GM23248 (cell line): ENCODE results near the gene LRP1. TPM values are rescaled to one million over a fixed set of nuclear protein-coding genes. Genes with fewer than 3 reads are reported as not detected.
A peak's percentile ranks its signal among the peaks of the same experiment; 100 is the strongest.

ENCODE experiments used
- DNase-seq: peaks from one replicate; pipeline ENCODE4 v3.0.0-alpha.2; 2015
- H2AFZ ChIP-seq: fragments of 200-600 bp; sonication (generic); 2 replicates; pipeline ENCODE4 v1.6.1; 2016; ENCODE audit warnings: antibody characterized with exemption
- H3F3A ChIP-seq: fragments of 200-600 bp; sonication (generic); 2 replicates; pipeline ENCODE4 v1.6.1; 2016; ENCODE audit warnings: mild to moderate bottlenecking, antibody characterized with exemption, mixed run types; ENCODE audit not compliant: insufficient read depth
- H3K27ac ChIP-seq: fragments of 200-600 bp; sonication (generic); 2 replicates; pipeline ENCODE4 v1.5.1; 2016; ENCODE audit warnings: mild to moderate bottlenecking
- H3K27me3 ChIP-seq: fragments of 200-600 bp; sonication (generic); replicated peaks from 2 replicates; pipeline ENCODE4 v1.6.1; 2016; ENCODE audit warnings: mild to moderate bottlenecking; ENCODE audit not compliant: insufficient read depth
- H3K36me3 ChIP-seq: fragments of 200-600 bp; sonication (generic); 2 replicates; pipeline ENCODE4 v1.6.1; 2016; ENCODE audit warnings: low read depth, mild to moderate bottlenecking
- H3K4me1 ChIP-seq: fragments of 200-600 bp; sonication (generic); 2 replicates; pipeline ENCODE4 v1.6.1; 2016; ENCODE audit warnings: mild to moderate bottlenecking; ENCODE audit not compliant: insufficient read depth
- H3K4me2 ChIP-seq: fragments of 200-600 bp; sonication (generic); one replicate; pipeline ENCODE4 v1.6.1; 2016; ENCODE audit warnings: mild to moderate bottlenecking; ENCODE audit not compliant: unreplicated experiment
- H3K4me3 ChIP-seq: fragments of 200-600 bp; sonication (generic); 2 replicates; pipeline ENCODE4 v1.5.1; 2016; ENCODE audit warnings: mild to moderate bottlenecking
- H3K79me2 ChIP-seq: fragments of 200-600 bp; sonication (generic); 2 replicates; pipeline ENCODE4 v1.6.1; 2016; ENCODE audit warnings: mild to moderate bottlenecking; ENCODE audit not compliant: insufficient read depth
- H3K9ac ChIP-seq: fragments of 200-600 bp; sonication (generic); 2 replicates; pipeline ENCODE4 v1.6.1; 2016; ENCODE audit warnings: mild to moderate bottlenecking
- H3K9me2 ChIP-seq: fragments of 200-600 bp; sonication (generic); 2 replicates; pipeline ENCODE4 v1.6.1; 2016; ENCODE audit warnings: mixed run types, mild to moderate bottlenecking, moderate library complexity; ENCODE audit not compliant: insufficient read depth
- H3K9me3 ChIP-seq: fragments of 200-600 bp; sonication (generic); one replicate; pipeline ENCODE4 v1.6.1; 2017; ENCODE audit warnings: low read depth
- H4K20me1 ChIP-seq: fragments of 200-600 bp; sonication (generic); 2 replicates; pipeline ENCODE4 v1.6.0; 2016; ENCODE audit not compliant: insufficient read depth
- EZH2 ChIP-seq: fragments of 200-600 bp; sonication (generic); IDR thresholded peaks from 2 replicates; pipeline ENCODE4 v1.6.1; 2018; ENCODE audit warnings: antibody characterized with exemption, mild to moderate bottlenecking; ENCODE audit not compliant: insufficient read depth, poor library complexity, severe bottlenecking
- EZH2phosphoT487 ChIP-seq: fragments of 200-600 bp; sonication (generic); IDR thresholded peaks from 2 replicates; pipeline ENCODE4 v1.6.1; 2018; ENCODE audit warnings: antibody characterized with exemption, moderate library complexity, mild to moderate bottlenecking, low read depth; ENCODE audit not compliant: insufficient read depth
- WGBS, 2 experiments: methylation state at CpG; one replicate each; pipeline ENCODE4 v1.1.6; 2015 to 2017; ENCODE audit warnings: low lambda C conversion rate in 2 of 2, low coverage in 1 of 2; ENCODE audit errors: missing lambda C conversion rate in 2 of 2; 5-methylcytosine and 5-hydroxymethylcytosine counted together
- in situ Hi-C: fragments of 300-500 bp; cut with MboI; formaldehyde crosslinking; loops from 2 replicates; pipeline ENCODE4 v1.15.0; 2020
- polyA plus RNA-seq: library from polyadenylated mRNA; unstranded; fragments of >200 nt; fragmentation: Nextera tagmentation; extraction: Ambion mirVana; gene quantifications from 2 replicates; pipeline ENCODE4 v1.2.1, GENCODE V29; 2016
- total RNA-seq: library from RNA; depleted of rRNA; stranded (reverse); fragments of >200 nt; shearing (Covaris generic); gene quantifications from 2 replicates; pipeline ENCODE4 v1.2.3, GENCODE V29; 2014

The LRP1 gene
- total and polyA plus RNA-seq, 2 experiments from 2014 or later = 166 to 257 TPM

DNA sequence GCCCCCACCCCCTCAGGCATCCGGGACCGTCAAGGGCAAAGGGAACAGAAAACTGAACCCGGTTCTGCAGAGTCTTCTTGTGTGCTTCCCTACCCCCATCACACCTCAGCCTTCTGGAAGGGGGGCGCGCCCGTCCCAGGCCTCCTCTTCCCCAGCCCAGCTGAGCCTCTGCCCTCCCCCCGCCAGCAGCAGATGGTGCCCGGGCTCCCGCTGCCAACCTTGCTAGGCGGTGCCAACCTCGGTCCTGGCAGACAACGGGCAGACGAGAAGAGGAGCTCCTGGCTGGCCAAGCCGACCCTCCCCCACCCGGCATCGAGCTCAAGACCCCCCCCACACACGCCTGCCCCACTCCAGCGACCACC lies 114.0 kb downstream of the LRP1 start:
- Histone ChIP-seq H3K36me3 (no peaks in the 10 kb centered on the region), H3K4me2 (peak overlapping the region; percentile 92), H3K27ac (no peak overlapping the region), H3K79me2 (no peaks in the 10 kb centered on the region), H3F3A (peaks cover 14% of the 10 kb centered on the region; the same call in 1 of the 2 replicates), H3K4me3 (no peak overlapping the region), H3K9ac (no peak overlapping the region), H3K4me1 (peaks cover 23% of the 10 kb centered on the region), H2AFZ (no peak overlapping the region), H3K27me3 (no peaks in the 10 kb centered on the region), H3K9me3 (no peaks in the 10 kb centered on the region), H4K20me1 (no peaks in the 10 kb centered on the region), H3K9me2 (no peaks in the 10 kb centered on the region)
- WGBS, 2 experiments = 7 to 9% methylated on average over 5 to 18 of the region's 18 CpGs
- in situ Hi-C loops = no loop called here
- no peak for TF ChIP-seq EZH2phosphoT487
- TF ChIP-seq EZH2 = no peak
- DNase-seq = peak; percentile 21

DNA sequence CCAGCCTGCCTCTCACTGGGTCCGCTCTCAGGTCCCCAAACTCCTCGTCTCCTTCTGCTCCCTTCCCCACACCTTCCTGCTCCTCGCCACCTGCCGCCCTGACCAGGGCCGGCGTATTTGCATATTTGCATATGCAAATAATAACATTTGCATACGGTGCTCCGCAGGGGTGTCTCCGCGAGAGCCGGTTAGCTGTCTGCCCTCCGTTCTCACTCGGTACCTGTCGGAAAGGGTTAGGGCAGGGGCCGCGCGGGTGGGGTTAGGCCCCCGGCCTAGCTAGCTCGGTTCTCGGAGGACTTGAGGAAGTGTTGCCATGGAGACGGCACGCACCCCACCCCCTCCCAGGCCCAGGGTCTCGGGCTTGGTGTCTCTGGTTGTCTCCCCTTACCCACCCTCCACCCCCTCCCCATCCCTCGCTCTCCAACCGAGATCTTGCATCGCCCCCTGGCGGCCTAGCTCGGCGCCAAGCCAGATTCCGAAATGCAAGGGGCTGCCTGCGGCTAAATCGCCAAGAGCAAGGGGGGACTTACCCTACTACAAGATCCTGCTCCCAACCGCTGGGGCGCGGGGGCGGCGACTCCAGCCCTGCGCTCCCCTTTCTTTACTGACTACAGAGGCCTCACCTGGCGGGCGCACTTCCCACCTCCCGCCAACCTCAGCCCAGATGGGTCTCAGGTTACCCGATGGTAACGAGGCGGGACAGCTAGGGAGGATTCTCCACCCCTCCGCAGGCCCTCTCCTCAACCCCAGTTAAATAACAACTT lies 114.6 kb downstream of the LRP1 start:
- peak; percentile 51 for DNase-seq
- Histone ChIP-seq H3K4me1 (peaks cover 23% of the 10 kb centered on the region), H3K36me3 (no peaks in the 10 kb centered on the region), H2AFZ (no peak overlapping the region), H3K27me3 (no peaks in the 10 kb centered on the region), H3K9ac (no peak overlapping the region), H3K4me3 (peak overlapping the region; percentile 60), H3K79me2 (no peaks in the 10 kb centered on the region), H4K20me1 (no peaks in the 10 kb centered on the region), H3F3A (peaks cover 8% of the 10 kb centered on the region; the same call in 1 of the 2 replicates), H3K9me2 (no peaks in the 10 kb centered on the region), H3K27ac (no peak overlapping the region), H3K9me3 (no peaks in the 10 kb centered on the region), H3K4me2 (peak overlapping the region; percentile 92)
- in situ Hi-C loops = no loop called here
- TF ChIP-seq EZH2 (no peak), EZH2phosphoT487 (no peak)
- WGBS, 2 experiments = 5% methylated on average over 38 to 45 of the region's 45 CpGs

DNA sequence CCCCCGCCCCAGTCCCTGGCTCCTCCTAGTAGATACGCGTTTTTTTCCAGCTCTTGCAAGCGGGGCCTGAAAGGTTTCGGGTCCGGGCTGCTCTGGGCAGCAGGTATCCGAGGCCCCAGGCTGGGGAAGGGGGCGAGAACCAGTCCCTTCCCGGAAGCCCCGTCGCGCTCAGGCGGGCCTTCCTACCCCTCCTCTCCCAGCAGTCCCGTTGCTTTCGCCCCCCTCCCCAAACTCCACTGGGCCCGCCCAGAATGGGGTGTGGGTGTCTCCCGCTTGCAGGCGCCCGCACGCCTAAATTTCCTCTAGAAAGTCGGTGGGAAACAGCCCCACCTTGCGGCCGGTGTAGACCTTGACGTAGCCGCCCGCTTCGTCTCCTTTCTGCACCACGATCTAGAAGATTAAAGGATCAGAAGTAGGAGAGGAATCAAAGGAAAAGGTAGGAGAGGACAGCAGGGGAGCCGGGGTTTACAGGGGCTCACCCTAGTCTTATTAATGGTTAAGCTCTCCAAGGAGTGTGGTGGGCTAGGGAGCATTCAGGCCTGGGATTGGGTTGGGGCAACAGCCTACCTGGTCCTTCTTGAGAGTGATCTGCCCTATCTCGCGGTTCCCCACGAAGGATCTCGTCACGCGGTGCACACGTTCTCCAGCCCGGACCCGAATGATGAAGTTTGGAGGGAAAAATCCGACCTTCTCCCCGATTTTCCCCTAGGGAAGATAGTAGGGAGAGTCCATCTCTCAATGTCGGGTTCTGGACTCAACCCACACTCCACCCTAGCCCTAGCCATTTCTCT lies 115.4 kb downstream of the LRP1 start:
- H4K20me1 ChIP-seq = no peaks in the 10 kb centered on the region
- peak overlapping the region; percentile 92 for H3K4me2 ChIP-seq
- 11 to 14% methylated on average over 41 of the region's 41 CpGs for WGBS, 2 experiments
- no peaks in the 10 kb centered on the region for H3K27me3 ChIP-seq
- in situ Hi-C loops = no loop called here
- no peaks in the 10 kb centered on the region for H3K36me3 ChIP-seq
- TF ChIP-seq EZH2 (no peak), EZH2phosphoT487 (no peak)
- peaks cover 23% of the 10 kb centered on the region for H3K4me1 ChIP-seq
- H3K4me3 ChIP-seq = peak overlapping the region; percentile 60
- peak; percentile 84 for DNase-seq
- no peak overlapping the region for H3K27ac ChIP-seq
- H2AFZ ChIP-seq = no peak overlapping the region
- no peaks in the 10 kb centered on the region for H3K9me3 ChIP-seq
- H3K79me2 ChIP-seq = no peaks in the 10 kb centered on the region
- H3K9me2 ChIP-seq = no peaks in the 10 kb centered on the region
- peaks cover 8% of the 10 kb centered on the region; the same call in 1 of the 2 replicates for H3F3A ChIP-seq
- H3K9ac ChIP-seq = no peak overlapping the region

- 62 to 63% methylated on average over 6 of the region's 6 CpGs for WGBS, 2 experiments
- H3K4me2 ChIP-seq = no peak overlapping the region
- DNase-seq = no peak
- no peak overlapping the region for H3K27ac ChIP-seq
- H3K27me3 ChIP-seq = no peaks in the 10 kb centered on the region
- H2AFZ ChIP-seq = no peak overlapping the region
- H3K9me2 ChIP-seq = no peaks in the 10 kb centered on the region
- peaks cover 23% of the 10 kb centered on the region for H3K4me1 ChIP-seq
- peaks cover 8% of the 10 kb centered on the region; the same call in 1 of the 2 replicates for H3F3A ChIP-seq
- H3K9me3 ChIP-seq = no peaks in the 10 kb centered on the region
- no peaks in the 10 kb centered on the region for H3K79me2 ChIP-seq
- no peaks in the 10 kb centered on the region for H3K36me3 ChIP-seq
- in situ Hi-C loops = no loop called here
- H4K20me1 ChIP-seq = no peaks in the 10 kb centered on the region
- H3K9ac ChIP-seq = no peak overlapping the region
- no peak overlapping the region for H3K4me3 ChIP-seq
- TF ChIP-seq EZH2 = no peak
- no peak for TF ChIP-seq EZH2phosphoT487
Measured at GRCh38 chr12:57244312-57244696, 116.0 kb downstream of the LRP1 start.
